SK-N-SH treated with all-trans-retinoic acid at 6 μM for 48 hours (cell line): Measurements from ENCODE around the gene FAM161A.
A peak's percentile ranks its signal among the peaks of the same experiment; 100 is the strongest.

Experiments used
- ATAC-seq: fragments of 200-7000 bp; cut with Tn5 transposase; 3 replicates; pipeline ENCODE4 v1.9.1; 2020; ENCODE audit warnings: mild to moderate bottlenecking, moderate library complexity
- ARNTL ChIP-seq: fragments of 450-650 bp; formaldehyde crosslinking; IDR thresholded peaks from 2 replicates; pipeline ENCODE4 v1.5.0; 2020; ENCODE audit warnings: low read depth, mild to moderate bottlenecking, moderate library complexity, borderline replicate concordance
- BACH2 ChIP-seq: fragments of 250-450 bp; sonication (Bioruptor Pico); IDR thresholded peaks from 2 replicates; pipeline ENCODE4 v1.9.0; 2021; ENCODE audit warnings: mild to moderate bottlenecking, borderline replicate concordance
- CSDC2 ChIP-seq: fragments of 250-450 bp; sonication (Bioruptor Pico); IDR thresholded peaks from 2 replicates; pipeline ENCODE4 v1.5.0; 2020; ENCODE audit warnings: mild to moderate bottlenecking, moderate library complexity
- ESRRG ChIP-seq: fragments of 250-450 bp; sonication (Bioruptor Pico); IDR thresholded peaks from 2 replicates; pipeline ENCODE4 v1.6.1; 2021; ENCODE audit warnings: mild to moderate bottlenecking
- GLIS3 ChIP-seq: fragments of 250-450 bp; sonication (Bioruptor Pico); IDR thresholded peaks from 2 replicates; pipeline ENCODE4 v1.5.0; 2020; ENCODE audit warnings: mild to moderate bottlenecking, moderate library complexity
- ISL1 ChIP-seq: fragments of 250-450 bp; sonication (Bioruptor Pico); IDR thresholded peaks from 2 replicates; pipeline ENCODE4 v2.1.2; 2022; ENCODE audit warnings: mild to moderate bottlenecking, moderate library complexity
- OSR1 ChIP-seq: fragments of 250-450 bp; sonication (Bioruptor Pico); IDR thresholded peaks from 2 replicates; pipeline ENCODE4 v1.8.0; 2022; ENCODE audit warnings: moderate library complexity, mild to moderate bottlenecking, inconsistent platforms
- PPARA ChIP-seq: fragments of 250-450 bp; sonication (Bioruptor Pico); IDR thresholded peaks from 2 replicates; pipeline ENCODE4 v1.5.0; 2020; ENCODE audit warnings: mild to moderate bottlenecking, borderline replicate concordance
- RARB ChIP-seq: fragments of 250-450 bp; sonication (Bioruptor Pico); IDR thresholded peaks from 2 replicates; pipeline ENCODE4 v1.8.0; 2021; ENCODE audit warnings: mild to moderate bottlenecking, moderate library complexity
- SNAI2 ChIP-seq: fragments of 250-450 bp; sonication (Bioruptor Pico); IDR thresholded peaks from 2 replicates; pipeline ENCODE4 v1.5.0; 2020; ENCODE audit warnings: mild to moderate bottlenecking, moderate library complexity
- TCF4 ChIP-seq: fragments of 250-450 bp; sonication (Bioruptor Pico); IDR thresholded peaks from 2 replicates; pipeline ENCODE4 v1.8.0; 2021; ENCODE audit warnings: mild to moderate bottlenecking, moderate library complexity, borderline replicate concordance
- TOX ChIP-seq: fragments of 250-450 bp; sonication (Bioruptor Pico); IDR thresholded peaks from 2 replicates; pipeline ENCODE4 v1.8.0; 2021; ENCODE audit warnings: mild to moderate bottlenecking, moderate library complexity, borderline replicate concordance
- ZC3H10 ChIP-seq: fragments of 250-450 bp; sonication (Bioruptor Pico); IDR thresholded peaks from 2 replicates; pipeline ENCODE4 v1.5.1; 2021; ENCODE audit warnings: mild to moderate bottlenecking, moderate library complexity
- ZFP3 ChIP-seq: fragments of 250-450 bp; sonication (Bioruptor Pico); IDR thresholded peaks from 2 replicates; pipeline ENCODE4 v1.5.0; 2020; ENCODE audit warnings: mild to moderate bottlenecking, moderate library complexity
- ZFP30 ChIP-seq: fragments of 450-650 bp; formaldehyde crosslinking; IDR thresholded peaks from 2 replicates; pipeline ENCODE4 v1.5.0; 2022; ENCODE audit warnings: mild to moderate bottlenecking, moderate library complexity
- ZNF565 ChIP-seq: fragments of 450-650 bp; formaldehyde crosslinking; conservative IDR thresholded peaks from 2 replicates; pipeline ENCODE4 v1.5.0; 2020; ENCODE audit warnings: low read depth, mild to moderate bottlenecking, moderate library complexity
- ZNF70 ChIP-seq: fragments of 450-650 bp; formaldehyde crosslinking; IDR thresholded peaks from 2 replicates; pipeline ENCODE4 v1.5.0; 2020; ENCODE audit warnings: mild to moderate bottlenecking, moderate library complexity
- ZNF8 ChIP-seq: fragments of 450-650 bp; formaldehyde crosslinking; IDR thresholded peaks from 2 replicates; pipeline ENCODE4 v1.5.0; 2020; ENCODE audit warnings: mild to moderate bottlenecking, moderate library complexity
- TF ChIP-seq, protein P1 (sequence below): fragments of 250-450 bp; sonication (Bioruptor Pico); IDR thresholded peaks from 2 replicates; pipeline ENCODE4 v1.5.0; 2020; ENCODE audit warnings: mild to moderate bottlenecking, moderate library complexity
- TF ChIP-seq, protein P2 (sequence below): fragments of 250-450 bp; sonication (Bioruptor Pico); IDR thresholded peaks from 2 replicates; pipeline ENCODE4 v1.8.0; 2021; ENCODE audit warnings: low read depth, mild to moderate bottlenecking, moderate library complexity, borderline replicate concordance
- TF ChIP-seq, protein P3 (sequence below): fragments of 250-450 bp; sonication (Bioruptor Pico); IDR thresholded peaks from 2 replicates; pipeline ENCODE4 v1.8.0; 2020; ENCODE audit warnings: mild to moderate bottlenecking, moderate library complexity, borderline replicate concordance
- TF ChIP-seq, protein P4 (sequence below): fragments of 250-450 bp; sonication (Bioruptor Pico); IDR thresholded peaks from 2 replicates; pipeline ENCODE4 v1.5.1; 2021; ENCODE audit warnings: mild to moderate bottlenecking, moderate library complexity
- TF ChIP-seq, protein P5 (sequence below): fragments of 250-450 bp; sonication (Bioruptor Pico); IDR thresholded peaks from 2 replicates; pipeline ENCODE4 v1.5.1; 2020; ENCODE audit warnings: low read depth, mild to moderate bottlenecking, moderate library complexity

Gene FAM161A

GRCh38 chr2:61888267-61889055, 34.6 kb upstream of the FAM161A start, which contains the start of gene CCT4:
TSS of gene CCT4 (minus strand) at chr2:61888656. CDS start at chr2:61888507, 149 bp downstream.
- ATAC-seq = peak; percentile 89
- TF ChIP-seq ZC3H10 (CRISPR knock-in tag) (no peak), ESRRG (CRISPR knock-in tag) (no peak), GLIS3 (CRISPR knock-in tag) (no peak), ISL1 (no peak), SNAI2 (CRISPR knock-in tag) (no peak), ZFP3 (no peak), CSDC2 (no peak), ZFP30 (CRISPR knock-in tag) (no peak), ZNF565 (no peak), ZNF70 (CRISPR knock-in tag) (0 out of 2 replicates have a peak, but pooled peaks have one; percentile 49), ZNF8 (CRISPR knock-in tag) (peak; percentile 15; the same call in 1 of the 2 replicates), PPARA (CRISPR knock-in tag) (no peak), TOX (CRISPR knock-in tag) (no peak), OSR1 (no peak), ARNTL (CRISPR knock-in tag) (no peak), RARB (CRISPR knock-in tag) (no peak), BACH2 (no peak), TCF4 (CRISPR knock-in tag) (0 out of 2 replicates have a peak, but pooled peaks have one; percentile 9)
- TF ChIP-seq, protein P1, sequence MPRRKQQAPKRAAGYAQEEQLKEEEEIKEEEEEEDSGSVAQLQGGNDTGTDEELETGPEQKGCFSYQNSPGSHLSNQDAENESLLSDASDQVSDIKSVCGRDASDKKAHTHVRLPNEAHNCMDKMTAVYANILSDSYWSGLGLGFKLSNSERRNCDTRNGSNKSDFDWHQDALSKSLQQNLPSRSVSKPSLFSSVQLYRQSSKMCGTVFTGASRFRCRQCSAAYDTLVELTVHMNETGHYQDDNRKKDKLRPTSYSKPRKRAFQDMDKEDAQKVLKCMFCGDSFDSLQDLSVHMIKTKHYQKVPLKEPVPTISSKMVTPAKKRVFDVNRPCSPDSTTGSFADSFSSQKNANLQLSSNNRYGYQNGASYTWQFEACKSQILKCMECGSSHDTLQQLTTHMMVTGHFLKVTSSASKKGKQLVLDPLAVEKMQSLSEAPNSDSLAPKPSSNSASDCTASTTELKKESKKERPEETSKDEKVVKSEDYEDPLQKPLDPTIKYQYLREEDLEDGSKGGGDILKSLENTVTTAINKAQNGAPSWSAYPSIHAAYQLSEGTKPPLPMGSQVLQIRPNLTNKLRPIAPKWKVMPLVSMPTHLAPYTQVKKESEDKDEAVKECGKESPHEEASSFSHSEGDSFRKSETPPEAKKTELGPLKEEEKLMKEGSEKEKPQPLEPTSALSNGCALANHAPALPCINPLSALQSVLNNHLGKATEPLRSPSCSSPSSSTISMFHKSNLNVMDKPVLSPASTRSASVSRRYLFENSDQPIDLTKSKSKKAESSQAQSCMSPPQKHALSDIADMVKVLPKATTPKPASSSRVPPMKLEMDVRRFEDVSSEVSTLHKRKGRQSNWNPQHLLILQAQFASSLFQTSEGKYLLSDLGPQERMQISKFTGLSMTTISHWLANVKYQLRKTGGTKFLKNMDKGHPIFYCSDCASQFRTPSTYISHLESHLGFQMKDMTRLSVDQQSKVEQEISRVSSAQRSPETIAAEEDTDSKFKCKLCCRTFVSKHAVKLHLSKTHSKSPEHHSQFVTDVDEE (CRISPR knock-in tag) = peak; percentile 21; the same call in 1 of the 2 replicates
- TF ChIP-seq, protein P2, sequence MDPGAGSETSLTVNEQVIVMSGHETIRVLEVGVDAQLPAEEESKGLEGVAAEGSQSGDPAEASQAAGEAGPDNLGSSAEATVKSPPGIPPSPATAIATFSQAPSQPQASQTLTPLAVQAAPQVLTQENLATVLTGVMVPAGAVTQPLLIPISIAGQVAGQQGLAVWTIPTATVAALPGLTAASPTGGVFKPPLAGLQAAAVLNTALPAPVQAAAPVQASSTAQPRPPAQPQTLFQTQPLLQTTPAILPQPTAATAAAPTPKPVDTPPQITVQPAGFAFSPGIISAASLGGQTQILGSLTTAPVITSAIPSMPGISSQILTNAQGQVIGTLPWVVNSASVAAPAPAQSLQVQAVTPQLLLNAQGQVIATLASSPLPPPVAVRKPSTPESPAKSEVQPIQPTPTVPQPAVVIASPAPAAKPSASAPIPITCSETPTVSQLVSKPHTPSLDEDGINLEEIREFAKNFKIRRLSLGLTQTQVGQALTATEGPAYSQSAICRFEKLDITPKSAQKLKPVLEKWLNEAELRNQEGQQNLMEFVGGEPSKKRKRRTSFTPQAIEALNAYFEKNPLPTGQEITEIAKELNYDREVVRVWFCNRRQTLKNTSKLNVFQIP (CRISPR knock-in tag) = 0 out of 2 replicates have a peak, but pooled peaks have one; percentile 57
- TF ChIP-seq, protein P3, sequence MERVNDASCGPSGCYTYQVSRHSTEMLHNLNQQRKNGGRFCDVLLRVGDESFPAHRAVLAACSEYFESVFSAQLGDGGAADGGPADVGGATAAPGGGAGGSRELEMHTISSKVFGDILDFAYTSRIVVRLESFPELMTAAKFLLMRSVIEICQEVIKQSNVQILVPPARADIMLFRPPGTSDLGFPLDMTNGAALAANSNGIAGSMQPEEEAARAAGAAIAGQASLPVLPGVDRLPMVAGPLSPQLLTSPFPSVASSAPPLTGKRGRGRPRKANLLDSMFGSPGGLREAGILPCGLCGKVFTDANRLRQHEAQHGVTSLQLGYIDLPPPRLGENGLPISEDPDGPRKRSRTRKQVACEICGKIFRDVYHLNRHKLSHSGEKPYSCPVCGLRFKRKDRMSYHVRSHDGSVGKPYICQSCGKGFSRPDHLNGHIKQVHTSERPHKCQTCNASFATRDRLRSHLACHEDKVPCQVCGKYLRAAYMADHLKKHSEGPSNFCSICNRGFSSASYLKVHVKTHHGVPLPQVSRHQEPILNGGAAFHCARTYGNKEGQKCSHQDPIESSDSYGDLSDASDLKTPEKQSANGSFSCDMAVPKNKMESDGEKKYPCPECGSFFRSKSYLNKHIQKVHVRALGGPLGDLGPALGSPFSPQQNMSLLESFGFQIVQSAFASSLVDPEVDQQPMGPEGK (CRISPR knock-in tag) = no peak
- TF ChIP-seq, protein P4, sequence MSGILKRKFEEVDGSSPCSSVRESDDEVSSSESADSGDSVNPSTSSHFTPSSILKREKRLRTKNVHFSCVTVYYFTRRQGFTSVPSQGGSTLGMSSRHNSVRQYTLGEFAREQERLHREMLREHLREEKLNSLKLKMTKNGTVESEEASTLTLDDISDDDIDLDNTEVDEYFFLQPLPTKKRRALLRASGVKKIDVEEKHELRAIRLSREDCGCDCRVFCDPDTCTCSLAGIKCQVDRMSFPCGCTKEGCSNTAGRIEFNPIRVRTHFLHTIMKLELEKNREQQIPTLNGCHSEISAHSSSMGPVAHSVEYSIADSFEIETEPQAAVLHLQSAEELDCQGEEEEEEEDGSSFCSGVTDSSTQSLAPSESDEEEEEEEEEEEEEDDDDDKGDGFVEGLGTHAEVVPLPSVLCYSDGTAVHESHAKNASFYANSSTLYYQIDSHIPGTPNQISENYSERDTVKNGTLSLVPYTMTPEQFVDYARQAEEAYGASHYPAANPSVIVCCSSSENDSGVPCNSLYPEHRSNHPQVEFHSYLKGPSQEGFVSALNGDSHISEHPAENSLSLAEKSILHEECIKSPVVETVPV = no peak
- TF ChIP-seq, protein P5, sequence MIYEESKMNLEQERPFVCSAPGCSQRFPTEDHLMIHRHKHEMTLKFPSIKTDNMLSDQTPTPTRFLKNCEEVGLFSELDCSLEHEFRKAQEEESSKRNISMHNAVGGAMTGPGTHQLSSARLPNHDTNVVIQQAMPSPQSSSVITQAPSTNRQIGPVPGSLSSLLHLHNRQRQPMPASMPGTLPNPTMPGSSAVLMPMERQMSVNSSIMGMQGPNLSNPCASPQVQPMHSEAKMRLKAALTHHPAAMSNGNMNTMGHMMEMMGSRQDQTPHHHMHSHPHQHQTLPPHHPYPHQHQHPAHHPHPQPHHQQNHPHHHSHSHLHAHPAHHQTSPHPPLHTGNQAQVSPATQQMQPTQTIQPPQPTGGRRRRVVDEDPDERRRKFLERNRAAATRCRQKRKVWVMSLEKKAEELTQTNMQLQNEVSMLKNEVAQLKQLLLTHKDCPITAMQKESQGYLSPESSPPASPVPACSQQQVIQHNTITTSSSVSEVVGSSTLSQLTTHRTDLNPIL (CRISPR knock-in tag) = no peak

- ATAC-seq = peak; percentile 43
- no peak for TF ChIP-seq BACH2
- TF ChIP-seq ZNF565 = no peak
- TF ChIP-seq ZNF70 (CRISPR knock-in tag) = no peak
- TF ChIP-seq ZNF8 (CRISPR knock-in tag) = no peak
- TF ChIP-seq, protein P2 (CRISPR knock-in tag) = no peak
- TF ChIP-seq ZFP3 = no peak
- no peak for TF ChIP-seq ISL1
- TF ChIP-seq RARB (CRISPR knock-in tag) = no peak
- TF ChIP-seq ZC3H10 (CRISPR knock-in tag) = no peak
- TF ChIP-seq, protein P1 (CRISPR knock-in tag) = no peak
- no peak for TF ChIP-seq CSDC2
- no peak for TF ChIP-seq PPARA (CRISPR knock-in tag)
- TF ChIP-seq ZFP30 (CRISPR knock-in tag) = no peak
- TF ChIP-seq OSR1 = no peak
Measured at GRCh38 chr2:61887717-61888266, 33.9 kb upstream of the FAM161A start.
